HTERT RPE-1 (cell line): Measurements from ENCODE around the gene ICA1L.

Source experiments
- in situ Hi-C: fragments of 300-500 bp; cut with MboI; formaldehyde crosslinking; loops from 4 replicates; pipeline ENCODE4 v1.14.3; 2020; ENCODE audit warnings: low sequenced_read_pairs

The ICA1L gene

GRCh38 chr2:202786842-202787241 lies 84.7 kb downstream of the ICA1L start:
- in situ Hi-C loops = no loop called here

- in situ Hi-C loops = no loop called here
Observed at GRCh38 chr2:202782940-202783558, 88.5 kb downstream of the ICA1L start.

- in situ Hi-C loops = no loop called here
Observed at GRCh38 chr2:202780514-202781021, 91.0 kb downstream of the ICA1L start.

GRCh38 chr2:202778217-202778616 lies 93.3 kb downstream of the ICA1L start:
- in situ Hi-C loops = no loop called here

GRCh38 chr2:202774104-202774503 lies 97.5 kb downstream of the ICA1L start:
- in situ Hi-C loops = no loop called here

GRCh38 chr2:202773301-202773973 lies 98.1 kb downstream of the ICA1L start:
- in situ Hi-C loops = no loop called here

- in situ Hi-C loops = no loop called here
Observed at GRCh38 chr2:202771741-202772460, 99.7 kb downstream of the ICA1L start.

- in situ Hi-C loops = no loop called here
Observed at GRCh38 chr2:202771336-202771735, 100.2 kb downstream of the ICA1L start.

GRCh38 chr2:202769201-202769600 lies 102.4 kb downstream of the ICA1L start:
- in situ Hi-C loops = no loop called here

GRCh38 chr2:202768273-202768672 lies 103.3 kb downstream of the ICA1L start:
- in situ Hi-C loops = no loop called here

GRCh38 chr2:202765436-202765835 lies 106.1 kb downstream of the ICA1L start:
- in situ Hi-C loops = no loop called here

- in situ Hi-C loops = no loop called here
Observed at GRCh38 chr2:202764991-202765390, 106.6 kb downstream of the ICA1L start.

- in situ Hi-C loops = no loop called here
Observed at GRCh38 chr2:202763916-202764315, 107.7 kb downstream of the ICA1L start.

- in situ Hi-C loops = no loop called here
Observed at GRCh38 chr2:202762556-202762955, 109.0 kb downstream of the ICA1L start.

- in situ Hi-C loops = no loop called here
Observed at GRCh38 chr2:202760848-202761247, 110.7 kb downstream of the ICA1L start.

- in situ Hi-C loops = no loop called here
Observed at GRCh38 chr2:202758604-202759003, 113.0 kb downstream of the ICA1L start.

- in situ Hi-C loops = no loop called here
Observed at GRCh38 chr2:202758128-202758527, 113.4 kb downstream of the ICA1L start.

GRCh38 chr2:202757339-202757738 lies 114.2 kb downstream of the ICA1L start:
- in situ Hi-C loops = no loop called here

- in situ Hi-C loops = no loop called here
Observed at GRCh38 chr2:202756598-202756997, 115.0 kb downstream of the ICA1L start.

- in situ Hi-C loops = no loop called here
Observed at GRCh38 chr2:202754936-202755335, 116.6 kb downstream of the ICA1L start.

GRCh38 chr2:202752071-202752470 lies 119.5 kb downstream of the ICA1L start:
- in situ Hi-C loops = no loop called here
